H1 (cell line): ENCODE results near the gene PSMC4. TPM values are rescaled to one million over a fixed set of nuclear protein-coding genes. Genes with fewer than 3 reads are reported as not detected.

Experiments used
- CTCF ChIA-PET: fragments of 300-600 bp; sonication (Branson Sonifier 250); formaldehyde crosslinking; loops from one replicate; lab custom pipeline; 2021; ENCODE audit not compliant: partially characterized antibody; lab: Charles Lee
- POLR2A ChIA-PET: fragments of 300-600 bp; sonication (Branson Sonifier 250); formaldehyde crosslinking; loops from one replicate; lab custom pipeline; 2021; ENCODE audit warnings: inconsistent platforms; ENCODE audit not compliant: partially characterized antibody; lab: Charles Lee
- DNase-seq, 2 experiments: peaks; one replicate each; pipeline versions ENCODE4 v3.0.0 to v3.0.0-alpha.2; 2010 to 2022; ENCODE audit warnings: low spot score in 2 of 2, low read depth in 1 of 2, mixed read lengths in 1 of 2
- FAIRE-seq: peaks from 2 replicates; lab custom pipeline; 2011; peaks lifted over from hg19 to GRCh38; lab: Jason Lieb, UNC
- H2AFZ ChIP-seq: 2 replicates; pipeline ENCODE4 v1.8.1; 2012; ENCODE audit warnings: low read length, inconsistent platforms
- H2AK5ac ChIP-seq: 2 replicates; pipeline ENCODE4 v1.6.1; 2013; ENCODE audit warnings: low read depth, low read length
- H2BK120ac ChIP-seq: replicated peaks from 2 replicates; pipeline ENCODE3; 2013; ENCODE audit warnings: low read depth, low read length, inconsistent platforms
- H2BK12ac ChIP-seq: 2 replicates; pipeline ENCODE4 v1.6.1; 2013; ENCODE audit warnings: low read depth, low read length
- H2BK15ac ChIP-seq: 2 replicates; pipeline ENCODE4 v1.6.1; 2013; ENCODE audit warnings: low read length
- H2BK20ac ChIP-seq: 2 replicates; pipeline ENCODE4 v1.6.1; 2013; ENCODE audit warnings: low read length
- H2BK5ac ChIP-seq: 2 replicates; pipeline ENCODE4 v1.6.1; 2013; ENCODE audit warnings: low read depth, low read length
- H3K14ac ChIP-seq: 2 replicates; pipeline ENCODE4 v1.6.1; 2013; ENCODE audit warnings: inconsistent platforms; ENCODE audit not compliant: insufficient read length
- H3K18ac ChIP-seq: 2 replicates; pipeline ENCODE4 v1.6.1; 2013; ENCODE audit warnings: low read length; ENCODE audit errors: extremely low read depth
- H3K23ac ChIP-seq: 2 replicates; pipeline ENCODE4 v1.6.1; 2013; ENCODE audit warnings: inconsistent platforms; ENCODE audit not compliant: insufficient read length
- H3K23me2 ChIP-seq: 2 replicates; pipeline ENCODE4 v1.6.1; 2013; ENCODE audit warnings: low read depth, low read length
- H3K27ac ChIP-seq: 2 replicates; pipeline ENCODE4 v1.6.1; 2011; ENCODE audit warnings: low read depth, low read length, inconsistent platforms
- H3K27me3 ChIP-seq, 4 experiments: replicated peaks in 1 of 4; 1 replicate in 1 of 4; 2 replicates in 3 of 4; pipeline versions ENCODE4 v1.6.1 to v1.8.1; 2011 to 2013; ENCODE audit warnings: low read length in 3 of 4, mild to moderate bottlenecking in 3 of 4, inconsistent platforms in 2 of 4, mixed read lengths in 2 of 4, moderate library complexity in 1 of 4; ENCODE audit not compliant: control insufficient read depth in 3 of 4, insufficient read depth in 3 of 4; ENCODE audit errors: extremely low read depth in 1 of 4
- H3K36me3 ChIP-seq, 4 experiments: 2 replicates each; pipeline versions ENCODE4 v1.6.1 to v1.8.1; 2011 to 2013; ENCODE audit warnings: mild to moderate bottlenecking in 4 of 4, low read length in 3 of 4, moderate library complexity in 2 of 4, control low read depth in 1 of 4, inconsistent platforms in 1 of 4; ENCODE audit not compliant: insufficient read depth in 4 of 4, control insufficient read depth in 2 of 4
- H3K4ac ChIP-seq: replicated peaks from 2 replicates; pipeline ENCODE3; 2013; ENCODE audit warnings: low read length, low read depth, mixed read lengths, inconsistent platforms; ENCODE audit not compliant: insufficient read length
- H3K4me1 ChIP-seq, 4 experiments: replicated peaks in 1 of 4; 1 replicate in 1 of 4; 2 replicates in 3 of 4; pipeline versions ENCODE4 v1.6.1 to v1.8.1; 2011 to 2013; ENCODE audit warnings: low read length in 3 of 4, inconsistent platforms in 2 of 4, mixed read lengths in 1 of 4; ENCODE audit not compliant: insufficient read depth in 4 of 4, control insufficient read depth in 3 of 4
- H3K4me2 ChIP-seq, 2 experiments: 2 replicates each; pipeline versions ENCODE4 v1.6.1 to v1.8.1; 2011 to 2013; ENCODE audit warnings: low read depth in 2 of 2, low read length in 2 of 2, control low read depth in 1 of 2, inconsistent platforms in 1 of 2, mild to moderate bottlenecking in 1 of 2; ENCODE audit not compliant: insufficient read depth in 1 of 2
- H3K4me3 ChIP-seq, 4 experiments: fragments of 200-600, 300-600 bp in 1 of 4; sonication (generic), shearing (Covaris generic), sonication (Bioruptor Twin) in 1 of 4; 2 replicates each; pipeline versions ENCODE4 v1.5.1 to v1.8.1; 2011 to 2016; ENCODE audit warnings: low read length in 4 of 4, low read depth in 3 of 4, control low read depth in 2 of 4, inconsistent platforms in 2 of 4, mild to moderate bottlenecking in 2 of 4, mixed read lengths in 1 of 4, moderate library complexity in 1 of 4; ENCODE audit not compliant: insufficient read depth in 2 of 4; ENCODE audit errors: extremely low read depth in 1 of 4
- H3K56ac ChIP-seq: replicated peaks from 2 replicates; pipeline ENCODE3; 2013; ENCODE audit warnings: low read depth, mild to moderate bottlenecking, mixed read lengths, low read length, inconsistent platforms; ENCODE audit not compliant: insufficient read length
- H3K79me1 ChIP-seq: 2 replicates; pipeline ENCODE4 v1.6.1; 2013; ENCODE audit warnings: low read depth, low read length, control low read depth
- H3K79me2 ChIP-seq, 2 experiments: 2 replicates each; pipeline versions ENCODE4 v1.6.1 to v1.8.1; 2012 to 2013; ENCODE audit warnings: low read length in 2 of 2, mild to moderate bottlenecking in 2 of 2, inconsistent platforms in 1 of 2; ENCODE audit not compliant: insufficient read depth in 2 of 2, control insufficient read depth in 1 of 2
- H3K9ac ChIP-seq, 4 experiments: replicated peaks in 1 of 4; 1 replicate in 1 of 4; 2 replicates in 3 of 4; pipeline versions ENCODE4 v1.6.1 to v1.8.1; 2011 to 2013; ENCODE audit warnings: low read depth in 3 of 4, low read length in 3 of 4, control low read depth in 2 of 4, mild to moderate bottlenecking in 2 of 4, moderate library complexity in 2 of 4, inconsistent platforms in 1 of 4; ENCODE audit errors: extremely low read depth in 1 of 4
- H3K9me3 ChIP-seq, 2 experiments: 2 replicates each; pipeline versions ENCODE4 v1.6.1 to v1.8.1; 2012 to 2013; ENCODE audit warnings: mild to moderate bottlenecking in 2 of 2, moderate library complexity in 2 of 2, control low read depth in 1 of 2, inconsistent platforms in 1 of 2, low read depth in 1 of 2, low read length in 1 of 2, mixed read lengths in 1 of 2; ENCODE audit not compliant: insufficient read depth in 2 of 2
- H4K20me1 ChIP-seq, 2 experiments: replicated peaks in 1 of 2; 2 replicates each; pipeline versions ENCODE3 to v1.8.1; 2011 to 2013; ENCODE audit warnings: inconsistent platforms in 2 of 2, low read length in 2 of 2, mild to moderate bottlenecking in 1 of 2; ENCODE audit not compliant: insufficient read depth in 2 of 2, control insufficient read depth in 1 of 2
- H4K5ac ChIP-seq: 2 replicates; pipeline ENCODE4 v1.6.1; 2013; ENCODE audit warnings: low read length, low read depth, mixed read lengths, inconsistent platforms; ENCODE audit not compliant: insufficient read length
- H4K8ac ChIP-seq: 2 replicates; pipeline ENCODE4 v1.8.0; 2013; ENCODE audit warnings: mild to moderate bottlenecking, moderate library complexity, low read length, inconsistent platforms; ENCODE audit not compliant: insufficient read depth; ENCODE audit errors: extremely low read depth
- H4K91ac ChIP-seq: replicated peaks from 2 replicates; pipeline ENCODE3; 2013; ENCODE audit warnings: low read length, mixed read lengths, inconsistent platforms; ENCODE audit not compliant: insufficient read length
- GTF2F1 ChIP-seq: IDR thresholded peaks from 2 replicates; pipeline ENCODE4 v1.6.1; 2012; ENCODE audit warnings: low read depth, low read length, improper control_type of control experiment, borderline replicate concordance
- HDAC2 ChIP-seq, 2 experiments: fragments of 300-600 bp in 1 of 2; sonication (generic) in 1 of 2; IDR thresholded peaks; 2 replicates each; pipeline ENCODE4 v1.6.1; 2011 to 2012; ENCODE audit warnings: low read depth in 2 of 2, low read length in 2 of 2, mild to moderate bottlenecking in 2 of 2, moderate library complexity in 2 of 2, borderline replicate concordance in 1 of 2, inconsistent platforms in 1 of 2
- KDM5A ChIP-seq: fragments of 200-600 bp; IDR thresholded peaks from 2 replicates; pipeline ENCODE4 v1.7.1; 2012; ENCODE audit warnings: mild to moderate bottlenecking, low read length, inconsistent platforms, mixed read lengths
- POU5F1 ChIP-seq: IDR thresholded peaks from 2 replicates; pipeline ENCODE4 v1.6.1; 2011; ENCODE audit warnings: low read depth, mild to moderate bottlenecking, low read length, moderate library complexity
- RXRA ChIP-seq: IDR thresholded peaks from 2 replicates; pipeline ENCODE4 v1.6.1; 2011; ENCODE audit warnings: low read depth, mild to moderate bottlenecking, low read length, moderate library complexity; ENCODE audit not compliant: insufficient read depth
- SP4 ChIP-seq: IDR thresholded peaks from 2 replicates; pipeline ENCODE4 v1.6.1; 2012; ENCODE audit warnings: low read length, inconsistent platforms
- WGBS, 2 experiments: shearing (Covaris generic) in 1 of 2; methylation state at CpG; one replicate each; pipeline versions ENCODE4 v1.1.6 to v1.1.7; 2013 to 2015; ENCODE audit warnings: low lambda C conversion rate in 2 of 2, mixed read lengths in 2 of 2, inconsistent platforms in 1 of 2, low coverage in 1 of 2, missing lambda C conversion rate in 1 of 2; ENCODE audit not compliant: insufficient replicate concordance in 2 of 2, insufficient coverage in 1 of 2, insufficient read length in 1 of 2; ENCODE audit errors: extremely low coverage in 1 of 2, missing lambda C conversion rate in 1 of 2; 5-methylcytosine and 5-hydroxymethylcytosine counted together
- polyA plus RNA-seq, 7 experiments: library from polyadenylated mRNA; depleted of rRNA in 3 of 7; stranded (reverse) in 5 of 7; unstranded in 2 of 7; fragments of >200 nt in 5 of 7; fragments of 200-250 nt in 2 of 7; gene quantifications; 1 replicate in 5 of 7; 2 replicates in 1 of 7; 4 replicates in 1 of 7; pipeline versions ENCODE4 v1.2.1 to v1.2.3, GENCODE V29; 2011 to 2013; ENCODE audit warnings: missing spikeins in 2 of 7, mixed read lengths in 2 of 7
- total RNA-seq: library from RNA; stranded (reverse); fragmentation: NEBNext Ultra II Directional; extraction: Animal tissue kit (Norgen Biotek cat#: 25700); gene quantifications from 2 replicates; pipeline ENCODE4 v1.2.1, GENCODE V29; 2021

PSMC4 gene
- total and polyA plus RNA-seq, 2 of the 8 experiments (the other 6 are each of a cell fraction or from before 2014, with no cell fraction given), result 116 to 126 TPM

GRCh38 chr19:39942366-39942730 lies 28.6 kb upstream of the PSMC4 start:
- H3K4me2 ChIP-seq, result no peak overlapping the region
- no peak overlapping the region for H2BK15ac ChIP-seq
- TF ChIP-seq RXRA (no peak), POU5F1 (no peak), GTF2F1 (no peak), HDAC2 (IDR thresholded peaks at IDR 0.05; ENCODE audit: borderline replicate concordance in 1 of 2, low read depth in 2 of 2, low read length in 2 of 2) (no peak), KDM5A (no peak), SP4 (no peak)
- TF ChIP-seq, all 59 proteins: peak for 0
- no peak overlapping the region for H2BK120ac ChIP-seq
- CTCF ChIA-PET, result interaction anchor here (1.5 kb wide), 1 partner anchor 19 kb away, joined by 4 read pairs; no protein-coding TSS in a partner anchor
- H3K79me1 ChIP-seq, result no peaks in the 10 kb centered on the region
- H2AFZ ChIP-seq, result no peak overlapping the region
- no peak overlapping the region for H2BK5ac ChIP-seq
- no peaks in the 10 kb centered on the region for H3K36me3 ChIP-seq
- H3K9me3 ChIP-seq, result no peaks in the 10 kb centered on the region
- no peak overlapping the region for H3K56ac ChIP-seq
- H4K5ac ChIP-seq, result no peak overlapping the region
- no peaks in the 10 kb centered on the region for H3K79me2 ChIP-seq
- no peak for FAIRE-seq
- no peaks in the 10 kb centered on the region for H3K27me3 ChIP-seq
- no peak overlapping the region for H4K8ac ChIP-seq
- no peak overlapping the region for H3K4ac ChIP-seq
- H3K27ac ChIP-seq, result no peak overlapping the region
- H3K4me1 ChIP-seq, result peaks cover 0 to 4% (median 0%) of the 10 kb centered on the region in 4 experiments; a peak in 2 of 7 replicates
- no peak overlapping the region for H3K18ac ChIP-seq
- no peak for DNase-seq
- no peaks in the 10 kb centered on the region for H3K23me2 ChIP-seq
- H3K9ac ChIP-seq, result no peak overlapping the region
- no peaks in the 10 kb centered on the region for H4K20me1 ChIP-seq
- no peak overlapping the region for H2BK20ac ChIP-seq
- 83% methylated on average over 4 of the region's 4 CpGs; no CpG with 5 or more reads in 1 of the 2 experiments for WGBS, 2 experiments
- POLR2A ChIA-PET, result interaction anchor here (0.6 to 1.1 kb wide), 3 partner anchors 16 to 250 kb away, joined by 3 read pairs; no protein-coding TSS in a partner anchor
- H4K91ac ChIP-seq, result no peak overlapping the region
- no peak overlapping the region for H3K4me3 ChIP-seq
- no peak overlapping the region for H2AK5ac ChIP-seq
- no peak overlapping the region for H3K14ac ChIP-seq
- H2BK12ac ChIP-seq, result no peak overlapping the region
- no peak overlapping the region for H3K23ac ChIP-seq
